T-helper 17 cell (primary cell): ENCODE measurements around the gene GGA2. TPM values are rescaled to one million over a fixed set of nuclear protein-coding genes. Genes with fewer than 3 reads are reported as not detected.
A peak's percentile ranks its signal among the peaks of the same experiment; 100 is the strongest.
"Not testable (repeated sequence)": the region's sequence is repeated elsewhere in the genome, so short reads cannot be mapped to it uniquely, and the experiment has no call there.

Experiments used
- ATAC-seq: fragments of 150-1000 bp; cut with Tn5 transposase; 2 replicates; pipeline ENCODE4 v1.10.0; 2021; ENCODE audit warnings: mild to moderate bottlenecking, moderate library complexity
- DNase-seq, 3 donors: peaks; one replicate each; pipeline versions ENCODE4 v3.0.0 to v3.0.0-alpha.2; 2020 to 2021
- H3K9me3 ChIP-seq: one replicate; pipeline ENCODE4 v1.7.0; 2013; ENCODE audit warnings: low read length, mild to moderate bottlenecking; ENCODE audit not compliant: control insufficient read depth, poor library complexity, severe bottlenecking
- H3K27ac Mint-ChIP-seq: one replicate; pipeline ENCODE4 v1.8.0; 2022; ENCODE audit warnings: mild to moderate bottlenecking, moderate library complexity, mixed read lengths
- H3K27me3 Mint-ChIP-seq: one replicate; pipeline ENCODE4 v1.8.0; 2022; ENCODE audit warnings: mixed read lengths
- H3K36me3 Mint-ChIP-seq: one replicate; pipeline ENCODE4 v1.8.0; 2022; ENCODE audit warnings: low read depth, mixed read lengths
- H3K4me1 Mint-ChIP-seq: one replicate; pipeline ENCODE4 v1.8.0; 2022; ENCODE audit warnings: mild to moderate bottlenecking, mixed read lengths
- H3K4me3 Mint-ChIP-seq: one replicate; pipeline ENCODE4 v1.8.0; 2022; ENCODE audit warnings: mild to moderate bottlenecking, moderate library complexity, mixed read lengths
- total RNA-seq, 4 donors: library from RNA in 2 of 4; stranded (reverse) in 2 of 4; gene quantifications; one replicate each; pipeline ENCODE4 v1.2.3 and lab custom pipeline; 2022 to 2026

GGA2 gene
- total RNA-seq, 2 donors from 2014 or later: 116 to 117 TPM

DNA sequence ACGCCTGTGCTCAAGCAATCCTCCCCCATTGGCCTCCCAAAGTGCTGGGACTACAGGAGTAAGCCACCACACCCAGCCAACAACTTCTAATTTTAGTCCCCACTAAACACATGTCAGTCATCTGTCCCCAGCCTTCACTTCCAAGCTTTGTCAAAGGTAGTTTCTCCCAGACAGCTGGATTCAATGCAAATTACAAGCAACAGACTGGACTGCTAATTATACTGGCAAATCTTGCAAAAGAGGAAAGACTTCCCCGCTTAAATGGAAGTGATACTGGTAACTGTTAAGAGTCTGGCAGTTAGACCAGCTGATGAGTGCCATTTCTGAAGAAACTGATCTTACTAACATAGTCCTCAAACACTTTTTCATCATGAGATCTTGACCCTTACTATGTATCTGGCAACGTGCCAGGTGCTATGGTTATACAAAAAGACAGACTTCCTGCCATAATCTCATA lies 8.2 kb upstream of the GGA2 start:
- H3K4me1 Mint-ChIP-seq: peaks cover 24% of the 10 kb centered on the region
- H3K27ac Mint-ChIP-seq: no peak overlapping the region
- no peaks in the 10 kb centered on the region for H3K27me3 Mint-ChIP-seq
- no peak for ATAC-seq
- DNase-seq: no peak
- no peaks in the 10 kb centered on the region for H3K9me3 ChIP-seq
- no peak overlapping the region for H3K4me3 Mint-ChIP-seq
- H3K36me3 Mint-ChIP-seq: peaks cover 2% of the 10 kb centered on the region

DNA sequence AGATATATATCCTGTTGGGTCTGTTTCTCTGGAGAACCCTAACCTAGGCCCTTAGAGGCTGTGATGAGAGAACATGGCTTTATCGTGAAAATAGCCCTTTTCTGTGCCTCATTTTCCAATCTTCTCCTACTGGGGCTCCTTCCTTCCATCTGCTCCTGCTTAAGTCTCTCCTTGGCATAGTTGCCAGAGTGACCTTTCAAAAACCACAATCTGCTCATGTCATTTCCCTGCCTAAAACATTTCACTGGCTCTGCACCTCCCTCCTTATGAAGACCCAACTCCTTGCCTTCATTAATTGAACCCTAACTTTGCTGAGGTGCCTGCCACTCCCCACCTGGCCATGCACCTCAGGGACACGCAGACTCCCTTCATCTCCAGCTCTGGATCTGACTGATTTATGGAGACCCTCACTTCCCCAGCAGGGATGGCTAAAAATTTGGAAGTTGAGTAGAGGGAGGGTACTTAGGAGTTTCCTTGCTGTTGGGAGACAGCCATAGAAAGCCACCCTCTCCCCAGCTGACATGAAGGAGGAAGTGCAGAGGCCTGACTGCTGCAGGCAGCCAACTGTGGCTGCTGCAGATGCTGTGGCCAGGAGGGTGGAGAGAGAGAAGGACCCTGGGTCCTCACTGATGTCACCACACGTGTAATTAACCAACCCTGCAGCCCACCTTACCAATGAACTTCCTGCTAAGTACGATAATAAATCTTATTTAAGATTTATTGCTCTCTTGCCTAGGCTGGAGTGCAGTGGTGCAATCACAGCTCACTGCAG lies 6.3 kb upstream of the GGA2 start:
- H3K9me3 ChIP-seq: no peaks in the 10 kb centered on the region
- DNase-seq: no peak
- ATAC-seq: peak; percentile 48
- Mint-ChIP-seq H3K4me1 (peaks cover 24% of the 10 kb centered on the region), H3K36me3 (no peaks in the 10 kb centered on the region), H3K27ac (peak overlapping the region; percentile 73), H3K4me3 (peak overlapping the region; percentile 58), H3K27me3 (no peaks in the 10 kb centered on the region)

DNA sequence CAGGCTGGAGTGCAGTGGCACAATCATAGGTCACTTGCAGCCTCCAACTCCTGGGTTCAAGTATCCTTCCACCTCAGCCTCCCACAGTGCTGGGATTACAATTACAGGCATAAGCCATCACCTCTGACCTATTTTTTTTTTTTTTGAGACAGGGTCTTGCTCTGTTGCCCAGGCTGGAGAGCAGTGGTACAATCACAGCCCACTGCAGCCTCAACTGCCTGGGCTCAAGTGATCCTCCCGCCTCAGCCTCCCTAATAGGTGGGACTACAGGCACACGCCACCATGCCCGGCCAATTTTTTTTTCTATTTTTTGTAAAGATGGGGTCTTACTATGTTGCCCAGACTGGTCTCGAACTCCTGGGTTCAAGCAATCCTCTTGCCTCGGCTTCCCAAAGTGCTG lies 5.6 kb upstream of the GGA2 start:
- Mint-ChIP-seq H3K27ac (peak overlapping the region; percentile 73), H3K4me1 (peaks cover 24% of the 10 kb centered on the region)
- DNase-seq: no peak

DNA sequence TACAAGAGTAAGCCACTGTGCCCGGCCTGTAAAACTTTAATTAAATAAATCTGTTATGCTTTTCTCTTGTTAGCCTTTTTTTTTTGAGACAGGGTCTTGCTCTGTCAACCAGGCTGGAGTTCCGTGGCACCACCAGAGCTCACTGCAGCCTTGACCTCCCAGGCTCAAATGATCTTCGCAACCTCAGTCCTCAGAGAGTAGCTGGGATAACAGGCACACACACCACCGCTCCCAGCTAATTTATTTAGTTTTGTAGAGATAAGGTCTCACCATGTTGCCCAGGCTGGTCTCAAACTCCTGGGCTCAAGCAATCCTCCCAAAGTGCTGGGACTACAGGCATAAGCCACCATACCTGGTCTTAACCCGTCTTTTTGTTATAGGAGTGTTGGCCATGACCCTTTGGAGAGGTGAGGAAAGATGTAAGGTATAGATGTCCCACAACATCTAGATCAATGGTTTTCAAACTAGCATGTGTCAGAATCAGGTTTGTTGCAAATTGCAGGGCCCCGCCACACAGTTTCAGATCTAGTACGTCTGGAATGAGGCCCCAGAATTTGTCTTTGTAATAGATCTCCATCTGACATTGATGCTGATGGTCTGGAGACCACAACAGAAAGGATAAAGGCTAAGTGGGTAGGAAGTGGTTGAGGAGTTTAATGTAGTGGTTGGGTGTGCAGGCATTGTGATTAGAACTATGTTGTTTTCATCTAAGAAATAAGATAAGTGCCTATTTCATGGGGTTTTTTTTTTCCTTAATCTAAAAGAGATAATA lies 4.3 kb upstream of the GGA2 start:
- Mint-ChIP-seq H3K4me3 (peak overlapping the region; percentile 80), H3K36me3 (no peaks in the 10 kb centered on the region), H3K27me3 (no peaks in the 10 kb centered on the region), H3K4me1 (peaks cover 28% of the 10 kb centered on the region), H3K27ac (peak overlapping the region; percentile 87)
- peak; percentile 63 for ATAC-seq
- no peaks in the 10 kb centered on the region for H3K9me3 ChIP-seq
- DNase-seq: no peak

More for the DNA sequence above, 5.6 kb upstream of the GGA2 start:
- Mint-ChIP-seq H3K4me3 (peak overlapping the region; percentile 53), H3K36me3 (no peaks in the 10 kb centered on the region), H3K27me3 (no peaks in the 10 kb centered on the region)
- H3K9me3 ChIP-seq: no peaks in the 10 kb centered on the region
- ATAC-seq: no peak

DNA sequence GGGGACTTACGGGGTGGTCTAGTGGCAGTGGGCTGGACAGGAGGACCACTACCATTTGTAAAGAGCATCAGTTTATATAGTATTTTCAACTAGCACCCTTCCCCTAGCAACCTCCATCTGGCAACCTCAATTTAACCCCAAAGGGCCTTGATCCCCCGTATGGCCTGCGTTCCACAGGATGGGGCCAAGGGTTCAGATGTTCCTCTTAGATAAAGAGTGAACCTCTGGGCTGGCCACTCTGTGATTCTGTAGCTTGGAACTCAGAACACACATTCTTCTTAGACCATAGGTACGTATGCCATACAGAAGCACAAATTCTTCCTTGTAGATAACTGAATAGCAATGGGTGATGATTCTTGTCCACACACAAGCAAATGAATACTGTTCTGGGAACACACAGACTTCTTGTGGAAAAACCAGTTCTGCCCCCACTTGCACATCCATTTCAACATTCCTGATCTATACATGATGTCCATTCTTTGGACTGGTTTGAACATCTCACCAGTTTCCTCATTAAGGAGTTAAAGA lies 1.9 kb upstream of the GGA2 start:
- H3K9me3 ChIP-seq: no peaks in the 10 kb centered on the region
- Mint-ChIP-seq H3K4me3 (no peak overlapping the region), H3K36me3 (no peaks in the 10 kb centered on the region), H3K27ac (no peak overlapping the region), H3K27me3 (no peaks in the 10 kb centered on the region), H3K4me1 (peaks cover 44% of the 10 kb centered on the region)
- no peak for ATAC-seq
- DNase-seq: no peak

DNA sequence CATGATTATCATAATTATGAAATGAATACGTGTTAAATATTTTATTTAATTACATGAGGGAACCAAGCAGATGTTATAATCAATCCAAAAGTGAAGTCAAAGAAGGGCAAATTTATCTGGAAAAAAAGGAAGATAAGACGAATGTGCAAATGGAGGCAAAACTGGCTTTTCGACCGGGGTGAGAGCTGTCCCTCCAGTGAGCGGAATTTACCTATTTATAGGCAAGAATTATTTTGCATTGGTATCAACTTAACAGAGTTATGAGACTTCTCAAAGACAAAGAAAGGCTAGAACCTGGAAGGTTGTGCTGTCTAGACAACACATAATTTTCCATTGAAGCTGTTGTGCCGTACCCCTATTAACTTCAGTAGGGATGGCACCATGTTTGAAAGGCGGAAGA lies 1.4 kb upstream of the GGA2 start:
- H3K4me1 Mint-ChIP-seq: peaks cover 48% of the 10 kb centered on the region
- H3K36me3 Mint-ChIP-seq: no peaks in the 10 kb centered on the region
- H3K27ac Mint-ChIP-seq: no peak overlapping the region
- H3K27me3 Mint-ChIP-seq: no peaks in the 10 kb centered on the region
- peak overlapping the region; percentile 79 for H3K4me3 Mint-ChIP-seq
- ATAC-seq: no peak
- no peak for DNase-seq
- H3K9me3 ChIP-seq: no peaks in the 10 kb centered on the region

DNA sequence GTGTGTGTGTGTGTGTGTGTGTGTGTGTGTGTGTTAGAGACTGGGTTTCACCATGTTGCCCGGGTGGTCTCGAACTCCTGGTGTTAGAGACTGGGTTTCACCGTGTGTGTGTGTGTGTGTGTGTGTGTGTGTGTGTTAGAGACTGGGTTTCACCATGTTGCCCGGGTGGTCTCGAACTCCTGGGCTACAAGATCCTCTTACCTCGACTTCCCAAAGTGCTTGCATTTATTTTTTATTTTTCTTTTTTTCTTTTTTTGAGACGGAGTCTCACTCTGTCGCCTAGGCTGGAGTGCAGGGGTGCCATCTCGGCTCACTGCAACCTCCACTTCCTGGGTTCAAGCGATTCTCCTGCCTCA lies 599 bp upstream of the GGA2 start:
- peak overlapping the region; percentile 95 for H3K27ac Mint-ChIP-seq
- peaks cover 46% of the 10 kb centered on the region for H3K4me1 Mint-ChIP-seq
- peak overlapping the region; percentile 92 for H3K4me3 Mint-ChIP-seq
- ATAC-seq, H3K36me3 Mint-ChIP-seq, H3K9me3 ChIP-seq, H3K27me3 Mint-ChIP-seq, DNase-seq: not testable (repeated sequence)

DNA sequence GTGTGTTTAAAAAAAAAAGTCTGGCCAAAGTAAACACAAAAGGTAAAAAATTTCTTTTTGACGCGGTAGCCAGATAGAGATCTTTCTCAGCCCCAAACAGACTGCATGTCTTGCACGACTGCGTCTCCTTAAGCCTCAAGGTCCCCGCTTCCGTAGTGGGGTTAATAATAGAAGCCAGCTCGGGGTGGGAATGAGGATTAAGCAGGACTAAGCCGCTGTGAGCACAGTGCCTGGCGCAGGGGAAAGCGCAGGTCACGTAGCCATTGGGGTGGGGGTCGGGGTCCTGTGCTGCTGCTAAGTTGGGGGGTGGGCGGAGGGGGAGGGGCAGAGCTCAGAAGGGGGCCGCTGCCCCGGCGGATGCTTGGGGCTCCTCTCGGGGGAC lies 521 bp downstream of the GGA2 start:
- no peaks in the 10 kb centered on the region for H3K27me3 Mint-ChIP-seq
- H3K27ac Mint-ChIP-seq: peak overlapping the region; percentile 95
- H3K4me1 Mint-ChIP-seq: peaks cover 42% of the 10 kb centered on the region
- H3K4me3 Mint-ChIP-seq: peak overlapping the region; percentile 95
- no peaks in the 10 kb centered on the region for H3K9me3 ChIP-seq
- no peaks in the 10 kb centered on the region for H3K36me3 Mint-ChIP-seq
- DNase-seq (peak in 1 of 3 donors; percentile 16), ATAC-seq (peak; percentile 50)

DNA sequence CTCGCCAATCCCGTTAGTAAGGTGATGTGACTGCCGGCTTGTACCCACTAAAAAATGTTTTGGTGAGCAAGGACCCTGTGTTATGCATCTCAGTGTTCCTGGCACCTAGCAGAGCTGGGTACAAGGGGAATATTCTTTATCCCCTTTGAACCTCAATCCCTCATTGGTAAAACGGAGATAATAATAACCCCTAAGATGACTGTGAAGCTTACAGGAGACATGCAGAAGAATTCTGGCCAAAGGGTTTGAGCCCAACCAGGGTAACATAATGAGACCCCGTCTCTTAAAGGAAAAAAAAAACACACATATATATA lies 896 bp downstream of the GGA2 start:
- Mint-ChIP-seq H3K27ac (peak overlapping the region; percentile 95), H3K4me1 (peaks cover 39% of the 10 kb centered on the region), H3K36me3 (no peaks in the 10 kb centered on the region), H3K4me3 (peak overlapping the region; percentile 95), H3K27me3 (no peaks in the 10 kb centered on the region)
- ATAC-seq: no peak
- DNase-seq: no peak
- H3K9me3 ChIP-seq: no peaks in the 10 kb centered on the region

DNA sequence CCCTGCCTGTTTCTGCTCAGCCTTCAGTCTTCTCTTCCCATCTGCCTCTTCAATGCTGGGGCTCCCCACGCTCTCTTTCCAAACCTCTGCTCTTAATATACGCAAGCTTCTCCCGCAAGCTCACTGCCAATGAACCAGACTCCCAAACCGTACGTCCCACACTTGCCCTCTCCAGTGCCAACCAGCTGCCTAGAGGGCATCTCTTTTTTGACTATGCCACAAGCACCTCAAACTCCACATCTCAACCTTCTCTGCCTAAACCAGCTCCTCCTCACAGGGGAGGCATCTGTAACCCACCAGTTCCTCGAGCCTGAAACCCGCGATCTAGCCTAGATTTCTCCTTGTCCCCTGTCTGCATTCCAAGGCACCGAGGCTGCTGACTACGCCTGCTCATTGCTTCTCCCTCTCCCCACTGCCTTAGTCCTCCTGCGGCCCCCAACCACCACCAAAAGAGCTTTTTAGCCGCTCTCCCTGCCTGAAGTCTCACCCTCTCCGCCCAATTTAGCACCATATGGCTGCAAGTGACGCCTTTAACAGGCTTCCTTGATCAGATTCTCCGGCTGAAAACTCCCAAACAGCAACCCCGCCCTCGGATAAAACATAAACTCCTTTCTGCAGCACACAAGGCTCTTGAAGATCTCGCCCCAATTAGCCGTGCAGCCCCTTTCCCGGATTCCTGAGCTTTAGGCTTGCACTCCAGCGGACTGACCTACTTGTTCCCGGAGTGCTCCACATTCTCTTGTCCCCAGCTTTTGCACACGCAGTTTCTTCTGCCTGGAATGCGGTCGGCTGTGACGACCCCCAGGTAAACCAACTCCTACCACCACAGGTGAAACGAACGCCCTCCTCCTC lies 1.5 kb downstream of the GGA2 start:
- Mint-ChIP-seq H3K4me3 (peak overlapping the region; percentile 95), H3K27ac (peak overlapping the region; percentile 95), H3K4me1 (peaks cover 40% of the 10 kb centered on the region), H3K36me3 (no peaks in the 10 kb centered on the region), H3K27me3 (no peaks in the 10 kb centered on the region)
- ATAC-seq: no peak
- H3K9me3 ChIP-seq: no peaks in the 10 kb centered on the region
- no peak for DNase-seq

DNA sequence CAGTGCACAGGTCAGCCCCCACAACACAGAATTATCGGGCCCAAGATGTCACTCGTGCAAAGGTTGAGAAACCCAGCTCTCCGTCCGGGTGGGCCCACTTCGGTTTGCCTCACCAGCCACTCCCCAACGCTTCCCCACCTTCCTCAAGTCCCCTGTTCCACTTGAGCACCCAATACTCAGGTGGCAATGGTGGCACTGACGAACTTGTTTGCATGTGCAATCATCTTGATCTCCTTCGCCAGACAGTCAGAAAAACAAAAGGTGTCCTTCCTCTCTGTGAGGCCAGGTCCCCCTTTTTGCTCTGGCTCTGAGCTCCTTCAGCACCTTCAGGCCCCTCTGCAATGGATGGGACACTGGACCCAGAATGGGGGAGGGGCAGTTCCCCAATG lies 3.7 kb downstream of the GGA2 start:
- no peaks in the 10 kb centered on the region for H3K27me3 Mint-ChIP-seq
- H3K4me3 Mint-ChIP-seq: peak overlapping the region; percentile 39
- H3K27ac Mint-ChIP-seq: peak overlapping the region; percentile 43
- H3K9me3 ChIP-seq: no peaks in the 10 kb centered on the region
- DNase-seq (no peak), ATAC-seq (no peak)
- H3K4me1 Mint-ChIP-seq: peaks cover 44% of the 10 kb centered on the region
- no peaks in the 10 kb centered on the region for H3K36me3 Mint-ChIP-seq

DNA sequence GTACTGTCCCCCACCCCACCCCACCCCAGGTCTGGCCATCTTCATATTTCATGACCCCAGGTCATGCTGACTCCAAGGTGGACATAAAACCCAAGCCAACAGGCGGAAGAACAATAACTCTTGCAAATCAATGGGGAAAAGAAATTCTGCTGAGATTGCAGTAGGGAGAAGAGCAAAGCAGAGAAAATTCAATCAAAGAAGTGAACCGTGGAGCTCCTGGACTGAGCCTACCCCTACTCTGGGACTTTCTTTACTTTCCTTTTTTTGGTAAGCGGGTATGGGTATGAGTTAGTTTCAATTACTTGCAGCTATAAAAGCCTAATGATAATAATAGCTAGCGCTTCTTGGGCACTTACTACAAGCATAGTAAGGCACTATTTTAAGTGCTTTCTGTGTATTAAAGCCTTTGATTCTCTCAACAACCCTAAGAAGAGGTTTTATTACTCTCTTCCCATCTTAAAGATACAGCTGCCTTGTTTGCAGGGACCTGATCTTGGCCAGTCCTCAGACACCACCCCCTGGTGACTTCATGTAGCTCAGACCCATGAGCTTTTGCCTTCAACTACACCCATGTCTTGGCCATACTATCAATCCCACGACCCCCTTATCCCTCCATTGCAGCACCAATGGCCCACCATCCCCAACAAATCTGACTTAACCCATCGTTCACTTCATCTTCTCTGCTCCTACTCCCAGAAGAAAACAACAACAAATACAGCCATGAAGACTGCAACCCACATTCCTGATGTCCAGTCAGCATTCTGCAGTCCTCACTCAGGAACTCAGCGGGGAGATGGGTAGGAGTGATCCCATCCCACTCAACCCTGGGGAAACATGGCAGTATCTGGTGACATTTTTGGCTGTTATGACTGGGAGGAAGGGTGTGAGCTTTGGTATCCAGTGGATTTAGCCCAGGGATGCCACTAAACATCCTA lies 4.4 kb downstream of the GGA2 start:
- DNase-seq (no peak), ATAC-seq (no peak)
- no peaks in the 10 kb centered on the region for H3K36me3 Mint-ChIP-seq
- H3K9me3 ChIP-seq: no peaks in the 10 kb centered on the region
- H3K27me3 Mint-ChIP-seq: no peaks in the 10 kb centered on the region
- H3K4me3 Mint-ChIP-seq: peak overlapping the region; percentile 39
- H3K27ac Mint-ChIP-seq: peak overlapping the region; percentile 43
- peaks cover 44% of the 10 kb centered on the region for H3K4me1 Mint-ChIP-seq
